NCI-H524 treated with DMSO at 0.1 percent for 48 hours (cell line): Measurements from ENCODE around the gene SLC39A6.
"Not testable (repeated sequence)": the region's sequence is repeated elsewhere in the genome, so short reads cannot be mapped to it uniquely, and the experiment has no call there.

Experiments used
- DNase-seq: peaks from one replicate; lab custom pipeline; 2025; lab: John Stamatoyannopoulos, UW

Gene SLC39A6

GRCh38 chr18:36099311-36099710, 29.8 kb downstream of the SLC39A6 start:
- DNase-seq: no peak

GRCh38 chr18:36096955-36097354, 32.2 kb downstream of the SLC39A6 start:
- DNase-seq: no peak

- no peak for DNase-seq
Observed at GRCh38 chr18:36095936-36096519, 33.1 kb downstream of the SLC39A6 start.

GRCh38 chr18:36094431-36094830, 34.7 kb downstream of the SLC39A6 start:
- no peak for DNase-seq

DNA sequence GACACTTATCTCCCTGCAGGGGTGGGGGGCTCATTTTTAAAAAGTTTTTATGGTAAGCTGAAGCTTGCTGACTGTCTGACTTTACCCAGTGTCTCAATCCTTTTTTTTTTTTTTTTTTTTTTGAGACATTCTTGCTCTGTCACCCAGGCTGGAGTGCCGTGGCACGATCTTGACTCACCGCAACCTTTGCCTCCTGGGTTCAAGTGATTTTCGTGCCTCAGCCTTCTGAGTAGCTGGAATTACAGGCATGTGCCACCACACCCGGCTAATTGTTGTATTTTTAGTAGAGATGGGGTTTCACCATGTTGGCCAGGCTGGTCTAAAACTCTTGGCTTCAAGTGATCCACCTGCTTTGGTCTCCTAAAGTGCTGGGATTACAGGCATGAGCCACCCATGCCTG, 37.0 kb downstream of the SLC39A6 start:
- not testable (repeated sequence) for DNase-seq

GRCh38 chr18:36089001-36089400, 40.1 kb downstream of the SLC39A6 start:
- DNase-seq: no peak

DNA sequence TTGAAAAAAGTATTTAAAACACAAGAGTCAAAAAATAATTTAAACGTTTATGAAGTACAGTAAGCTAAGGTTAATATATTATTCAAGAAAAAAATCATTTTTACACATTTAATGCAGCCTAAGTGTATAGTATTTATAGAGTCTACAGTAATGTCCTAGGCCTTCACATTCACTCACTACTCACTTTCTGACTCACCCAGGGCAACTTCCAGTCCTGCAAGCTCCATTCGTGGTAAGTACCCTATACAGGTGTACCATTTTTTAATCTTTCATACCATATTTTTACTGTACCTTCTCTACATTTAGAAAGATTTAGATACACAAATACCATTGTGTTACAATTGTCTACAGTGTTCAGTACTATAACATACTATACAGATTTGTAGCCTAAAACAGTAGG, 40.9 kb downstream of the SLC39A6 start:
- no peak for DNase-seq

DNA sequence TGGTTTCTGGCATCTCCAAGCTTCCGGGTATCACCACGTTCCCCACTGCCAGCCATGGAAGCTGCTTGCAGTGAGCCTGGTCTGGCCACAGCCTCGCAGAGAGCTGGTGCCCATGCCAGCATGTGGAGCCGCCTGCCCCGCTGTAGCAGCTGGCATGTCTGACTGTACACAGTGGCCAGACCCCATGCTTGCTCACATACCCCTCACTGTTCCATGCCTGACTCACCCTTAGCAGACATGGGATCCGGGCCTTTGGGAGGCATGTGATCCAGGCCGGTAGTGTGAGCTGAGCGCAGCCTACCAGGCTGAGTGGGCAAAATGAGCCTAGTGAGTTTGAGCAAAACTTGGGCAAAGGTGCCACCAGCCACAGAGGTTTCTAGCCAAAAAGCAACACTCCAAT, 43.0 kb downstream of the SLC39A6 start:
- DNase-seq: no peak

DNA sequence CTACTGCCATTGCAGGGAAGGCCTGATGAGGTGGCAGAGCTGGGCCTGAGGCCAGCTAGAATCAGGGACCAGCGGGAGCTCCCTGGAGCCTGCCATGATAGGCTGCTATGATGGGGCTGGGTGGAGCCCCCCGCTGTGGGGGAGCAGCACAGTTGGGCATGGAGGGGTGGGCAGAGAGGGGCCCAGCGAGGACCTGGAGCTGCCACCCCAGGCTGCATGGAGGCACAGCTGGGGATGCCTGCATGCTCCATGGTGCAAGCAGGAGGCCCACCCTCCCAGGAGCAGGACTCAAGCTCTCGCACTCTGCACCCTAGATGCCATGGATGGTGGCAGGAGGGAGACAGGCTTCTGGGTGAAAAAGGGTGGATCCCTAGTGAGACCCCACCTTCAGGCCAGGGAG, 43.9 kb downstream of the SLC39A6 start:
- no peak for DNase-seq

DNA sequence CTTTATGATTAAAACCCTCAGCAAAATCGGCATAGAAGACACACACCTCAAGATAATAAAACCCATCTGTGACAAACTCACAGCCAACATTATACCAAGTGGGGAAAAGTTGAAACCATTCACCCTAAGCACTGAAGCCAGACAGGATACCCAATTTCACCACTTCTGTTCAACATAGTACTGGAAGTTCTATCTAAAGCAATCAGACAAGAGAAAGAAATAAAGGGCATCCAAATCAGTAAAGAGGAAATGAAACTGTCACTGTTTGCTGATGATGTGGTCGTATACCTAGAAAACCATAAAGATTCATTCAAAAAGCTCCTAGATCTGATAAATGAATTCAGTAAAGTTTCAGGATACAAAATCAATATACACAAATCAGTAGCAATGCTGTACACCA, 45.4 kb downstream of the SLC39A6 start:
- no peak for DNase-seq

DNA sequence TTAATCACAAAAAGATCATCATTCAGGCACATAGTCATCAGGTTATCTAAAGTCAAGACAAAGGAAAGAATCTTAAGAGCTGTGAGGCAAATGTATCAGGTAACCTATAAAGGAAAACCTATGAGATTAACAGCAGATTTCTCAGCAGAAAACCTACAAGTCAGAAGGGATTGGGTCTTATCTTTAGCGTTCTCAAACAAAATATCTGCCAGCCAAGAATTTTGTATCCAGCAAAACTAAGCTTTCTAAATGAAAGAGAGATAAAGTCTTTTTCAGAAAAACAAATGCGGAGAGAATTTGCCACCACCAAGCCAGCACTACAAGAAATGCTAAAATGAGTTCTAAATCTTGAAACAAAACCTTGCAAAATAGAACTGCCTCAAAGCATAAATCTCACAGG, 48.0 kb downstream of the SLC39A6 start:
- not testable (repeated sequence) for DNase-seq

- DNase-seq: no peak
Observed at GRCh38 chr18:36078751-36079529, 50.2 kb downstream of the SLC39A6 start.

GRCh38 chr18:36077764-36078163, 51.4 kb downstream of the SLC39A6 start:
- DNase-seq: not testable (repeated sequence)

GRCh38 chr18:36075862-36076587, 53.1 kb downstream of the SLC39A6 start:
- DNase-seq: no peak

- DNase-seq: no peak
Observed at GRCh38 chr18:36074435-36074834, 54.7 kb downstream of the SLC39A6 start.

- DNase-seq: no peak
Observed at GRCh38 chr18:36073676-36074075, 55.5 kb downstream of the SLC39A6 start.

GRCh38 chr18:36072406-36072805, 56.7 kb downstream of the SLC39A6 start:
- not testable (repeated sequence) for DNase-seq

DNA sequence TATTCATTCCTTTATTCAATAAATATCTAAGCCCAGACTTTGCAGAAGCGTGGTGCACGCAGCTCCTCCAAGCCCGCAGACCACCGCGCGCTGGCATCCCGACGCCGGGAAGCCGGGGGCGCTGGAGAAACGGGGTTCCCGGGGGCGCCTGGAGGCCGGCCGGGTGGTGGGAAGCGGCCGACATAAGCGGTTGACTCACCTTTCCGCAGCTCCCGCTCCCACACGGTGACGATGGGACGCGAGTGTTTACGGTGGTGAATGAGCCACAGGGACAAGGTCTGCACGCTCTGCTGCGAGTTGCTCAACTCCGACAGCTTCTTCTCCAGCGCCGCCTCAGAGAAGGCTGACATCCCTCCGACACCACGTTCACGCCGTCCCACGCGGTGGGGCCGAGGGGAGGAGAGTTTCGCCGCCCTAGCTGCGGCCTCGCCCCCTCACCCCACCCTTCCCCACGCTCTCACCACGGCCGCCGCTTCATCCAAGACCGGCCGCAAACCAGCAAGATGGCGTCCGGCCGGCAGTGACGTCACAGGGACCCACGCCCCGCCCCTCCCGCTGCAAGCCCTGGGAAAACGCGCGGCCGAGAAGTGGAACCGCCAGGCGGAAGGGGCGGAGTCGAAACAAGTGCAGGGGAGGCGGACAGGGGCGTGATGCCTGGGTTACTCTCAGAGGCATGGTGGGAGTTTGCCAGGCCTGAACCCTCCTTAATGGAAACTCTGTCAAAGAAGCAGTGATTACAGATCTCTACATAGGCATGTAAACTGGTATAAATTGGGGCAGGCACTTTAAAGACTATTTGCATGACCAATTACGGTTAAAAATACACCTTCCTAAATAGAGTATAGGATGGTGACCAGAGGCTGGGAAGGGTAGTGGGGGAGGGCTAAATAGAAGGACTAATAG, 61.8 kb downstream of the SLC39A6 start, which contains the start of gene RPRD1A:
Gene RPRD1A, minus strand, starts transcription at position 505 of the 903 bp plus-strand sequence. Its CDS starts 155 bp downstream, at position 350.
- DNase-seq: peak; percentile 87

DNA sequence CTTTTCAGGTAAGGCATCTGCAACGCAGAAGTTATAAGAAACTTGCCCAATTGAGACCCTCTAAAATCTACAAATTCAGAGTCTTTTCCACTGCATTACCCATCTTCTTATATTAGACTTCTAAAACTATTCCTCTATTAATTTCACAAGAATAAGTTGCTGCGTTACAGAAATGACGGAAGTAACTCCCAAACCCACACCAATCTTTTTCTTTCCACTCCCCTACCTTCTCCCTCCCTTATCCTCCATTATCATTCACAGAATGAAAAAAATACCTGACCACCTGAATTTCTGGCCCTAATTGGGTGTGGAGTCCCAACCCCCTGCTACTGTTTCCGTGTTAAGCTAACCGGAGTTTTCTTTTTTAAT, 62.5 kb downstream of the SLC39A6 start:
- no peak for DNase-seq

GRCh38 chr18:36066001-36066400, 63.1 kb downstream of the SLC39A6 start:
- DNase-seq: no peak

- not testable (repeated sequence) for DNase-seq
Observed at GRCh38 chr18:36064809-36065079, 64.4 kb downstream of the SLC39A6 start.
